ENCODE measurements around the gene CEBPG. TPM values are rescaled to one million over a fixed set of nuclear protein-coding genes. Genes with fewer than 3 reads are reported as not detected.
A peak's percentile ranks its signal among the peaks of the same experiment; 100 is the strongest.

Gene CEBPG
- total and polyA plus RNA-seq, 4 donors, result 8.6 to 32.2 (median 26.1) TPM

DNA sequence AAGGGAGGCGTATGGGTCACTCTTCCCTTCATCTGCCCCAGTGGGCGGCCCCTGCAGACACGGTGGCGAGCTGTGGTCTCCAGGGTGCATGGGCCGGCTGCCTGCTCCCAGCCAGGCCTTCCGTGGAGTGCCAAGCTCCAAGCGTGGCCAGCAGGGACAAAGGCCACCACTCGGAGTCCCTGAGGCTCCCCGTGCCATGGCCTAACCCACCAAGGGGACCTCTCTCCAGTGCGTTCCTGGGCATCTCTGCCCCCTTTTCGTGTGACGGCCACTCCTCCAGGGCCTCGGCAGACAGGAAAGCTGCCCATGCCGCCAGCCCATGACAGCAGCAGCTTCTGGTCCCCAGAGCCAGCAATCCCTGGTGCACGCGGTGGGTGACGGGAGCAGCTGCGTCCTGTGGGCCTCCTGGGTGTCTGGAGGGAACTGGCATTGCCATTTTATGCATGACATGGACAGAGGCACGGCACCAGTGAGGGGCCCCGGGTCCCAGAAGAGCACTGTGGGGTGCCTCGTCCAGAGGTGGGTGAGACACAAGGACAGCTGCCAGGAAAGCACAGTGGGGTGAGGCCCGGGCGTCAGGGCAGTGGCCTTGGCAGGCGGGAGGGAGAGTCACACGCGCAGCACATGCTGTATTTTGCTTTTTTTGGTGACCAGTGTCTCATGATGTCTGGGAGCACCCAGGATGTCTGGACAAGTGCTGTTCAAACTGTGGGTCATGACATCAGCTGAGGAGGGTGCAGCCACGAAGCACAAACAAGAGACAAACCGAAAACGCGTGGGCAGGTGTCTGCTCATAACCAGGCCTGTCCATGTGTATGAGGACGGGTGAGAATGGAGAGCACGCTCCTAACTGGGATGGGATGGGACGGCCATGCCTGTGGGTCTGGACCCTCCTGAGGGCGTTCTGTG is 32.3 kb downstream of the CEBPG start:
- WGBS, 2 donors, result 92 to 93% methylated on average over 34 of the region's 34 CpGs
- no peaks in the 10 kb centered on the region for H3K36me3 ChIP-seq (ENCODE audit: control insufficient read depth in 1 of 2, insufficient read depth in 2 of 2, low read length in 1 of 2)
- H3K4me3 ChIP-seq (ENCODE audit: low read length in 2 of 2), result no peak overlapping the region
- DNase-seq (peak; percentile 53 to 73), ATAC-seq (ENCODE audit: low FRiP score) (no peak)
- H3K4me1 ChIP-seq (ENCODE audit: control insufficient read depth in 1 of 2, insufficient read depth in 2 of 2, low read length in 2 of 2), result no peaks in the 10 kb centered on the region
- no peaks in the 10 kb centered on the region for H3K27me3 ChIP-seq (ENCODE audit: control insufficient read depth in 1 of 2, insufficient read depth in 2 of 2, low read length in 1 of 2)
- intact Hi-C loops (cut with DNase I), result loop anchor here (2.0 to 5.0 kb wide), 3 partner anchors 104 to 264 kb away; partner anchors contain the start of gene CEBPA (in 1 of the 2)
- H3K9me3 ChIP-seq (ENCODE audit: control insufficient read depth, low read length), result no peaks in the 10 kb centered on the region
- H3K27ac ChIP-seq (ENCODE audit: low read depth in 1 of 2, low read length in 2 of 2), result no peak overlapping the region

DNA sequence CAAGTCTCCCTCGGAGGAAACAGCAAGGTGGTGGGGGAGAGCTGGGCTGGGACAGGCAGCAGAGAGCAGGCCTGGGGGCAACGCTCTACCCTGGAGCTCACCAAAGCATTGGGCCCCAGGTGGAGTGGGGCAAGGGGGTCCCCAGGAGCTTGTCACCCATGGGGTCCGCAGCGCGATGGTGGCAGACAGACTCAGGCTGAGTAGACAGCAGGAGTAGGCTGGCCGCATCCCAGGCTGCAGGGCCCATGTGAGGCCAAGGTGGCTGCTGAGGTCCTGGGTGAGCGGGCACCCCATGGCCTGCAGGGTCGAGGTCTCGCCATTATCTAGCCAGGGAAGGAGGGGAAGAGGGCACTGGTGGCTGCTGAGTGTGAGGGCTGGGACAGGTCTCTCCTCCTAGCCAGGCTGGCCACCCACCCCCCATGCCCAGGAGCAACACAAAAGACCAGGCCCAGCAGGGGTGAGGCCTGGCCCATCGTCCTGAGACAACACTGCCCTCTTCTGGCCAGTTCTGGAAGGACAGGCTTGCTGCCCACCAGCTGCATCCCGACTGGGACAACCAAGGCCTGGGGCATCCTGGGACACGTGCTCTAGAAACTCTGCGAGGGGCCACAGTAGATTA is 33.1 kb downstream of the CEBPG start:
- no peaks in the 10 kb centered on the region for H3K9me3 ChIP-seq (ENCODE audit: control insufficient read depth, low read length)
- intact Hi-C loops (cut with DNase I), result loop anchor here (2.0 to 5.0 kb wide), 3 partner anchors 104 to 264 kb away; partner anchors contain the start of gene CEBPA (in 1 of the 2)
- H3K36me3 ChIP-seq (ENCODE audit: control insufficient read depth in 1 of 2, insufficient read depth in 2 of 2, low read length in 1 of 2), result no peaks in the 10 kb centered on the region
- no peaks in the 10 kb centered on the region for H3K27me3 ChIP-seq (ENCODE audit: control insufficient read depth in 1 of 2, insufficient read depth in 2 of 2, low read length in 1 of 2)
- peak; percentile 83 to 93 for DNase-seq
- 63 to 65% methylated on average over 13 of the region's 13 CpGs for WGBS, 2 donors
- peak; percentile 76 for ATAC-seq (ENCODE audit: low FRiP score)
- no peak overlapping the region for H3K4me3 ChIP-seq (ENCODE audit: low read length in 2 of 2)
- no peak overlapping the region for H3K27ac ChIP-seq (ENCODE audit: low read depth in 1 of 2, low read length in 2 of 2)
- H3K4me1 ChIP-seq (ENCODE audit: control insufficient read depth in 1 of 2, insufficient read depth in 2 of 2, low read length in 2 of 2), result no peaks in the 10 kb centered on the region

DNA sequence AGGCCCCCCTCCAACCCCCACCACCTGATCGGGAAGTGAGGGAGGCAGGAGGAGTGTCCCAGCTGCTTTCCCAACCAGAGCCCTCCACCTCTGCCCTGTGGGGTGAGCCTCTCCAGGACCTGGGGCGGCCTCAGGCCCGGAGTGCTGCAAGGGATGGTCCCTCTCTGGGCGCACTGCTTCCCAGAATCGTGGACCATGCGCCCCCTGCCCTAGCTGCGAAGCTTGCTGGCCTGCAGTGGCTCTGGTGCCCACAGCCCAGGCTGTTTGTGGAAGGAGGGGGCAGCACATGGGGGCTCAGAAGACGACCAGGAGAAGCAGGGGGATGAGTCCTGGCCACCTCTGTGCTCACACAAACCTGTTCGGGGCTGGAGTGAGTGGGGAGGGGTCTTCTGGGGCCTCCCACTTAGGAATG is 33.6 kb downstream of the CEBPG start:
- 50 to 56% methylated on average over 9 of the region's 9 CpGs for WGBS, 2 donors
- no peak for DNase-seq
- intact Hi-C loops (cut with DNase I), result loop anchor here (2.0 to 5.0 kb wide), 3 partner anchors 105 to 265 kb away; partner anchors contain the start of gene CEBPA (in 1 of the 2)
- no peaks in the 10 kb centered on the region for H3K36me3 ChIP-seq (ENCODE audit: control insufficient read depth in 1 of 2, insufficient read depth in 2 of 2, low read length in 1 of 2)
- no peak overlapping the region for H3K27ac ChIP-seq (ENCODE audit: low read depth in 1 of 2, low read length in 2 of 2)
- no peaks in the 10 kb centered on the region for H3K9me3 ChIP-seq (ENCODE audit: control insufficient read depth, low read length)
- no peak overlapping the region for H3K4me3 ChIP-seq (ENCODE audit: low read length in 2 of 2)
- H3K27me3 ChIP-seq (ENCODE audit: control insufficient read depth in 1 of 2, insufficient read depth in 2 of 2, low read length in 1 of 2), result no peaks in the 10 kb centered on the region
- no peak for ATAC-seq (ENCODE audit: low FRiP score)
- H3K4me1 ChIP-seq (ENCODE audit: control insufficient read depth in 1 of 2, insufficient read depth in 2 of 2, low read length in 2 of 2), result no peaks in the 10 kb centered on the region

DNA sequence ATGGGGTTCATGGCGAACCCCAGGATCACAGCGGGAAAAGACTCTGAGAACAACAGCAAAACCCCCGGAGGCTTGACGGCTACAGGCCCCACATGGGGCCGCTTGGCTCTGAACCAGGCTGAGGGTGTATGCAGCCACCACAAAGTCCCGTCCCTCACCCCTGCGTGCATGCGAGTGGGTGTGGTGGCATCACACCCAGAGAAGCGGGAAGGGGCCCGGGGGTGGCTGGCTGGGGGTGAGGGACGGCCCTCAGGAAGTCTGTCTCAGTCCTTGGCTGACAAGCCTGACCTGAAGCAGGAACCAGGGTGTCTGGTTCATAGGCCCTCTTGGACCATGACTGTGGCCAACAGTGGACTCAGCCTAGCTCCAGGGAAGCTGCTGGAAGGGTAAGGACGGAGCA is 34.2 kb downstream of the CEBPG start:
- H3K27ac ChIP-seq (ENCODE audit: low read depth in 1 of 2, low read length in 2 of 2), result no peak overlapping the region
- H3K27me3 ChIP-seq (ENCODE audit: control insufficient read depth in 1 of 2, insufficient read depth in 2 of 2, low read length in 1 of 2), result no peaks in the 10 kb centered on the region
- ATAC-seq (ENCODE audit: low FRiP score) (no peak), DNase-seq (peak; percentile 44 to 70)
- H3K4me3 ChIP-seq (ENCODE audit: low read length in 2 of 2), result no peak overlapping the region
- 91 to 92% methylated on average over 12 of the region's 12 CpGs for WGBS, 2 donors
- intact Hi-C loops (cut with DNase I), result loop anchor here (2.0 to 5.0 kb wide), 3 partner anchors 105 to 265 kb away; partner anchors contain the start of gene CEBPA (in 1 of the 2)
- H3K9me3 ChIP-seq (ENCODE audit: control insufficient read depth, low read length), result no peaks in the 10 kb centered on the region
- H3K36me3 ChIP-seq (ENCODE audit: control insufficient read depth in 1 of 2, insufficient read depth in 2 of 2, low read length in 1 of 2), result no peaks in the 10 kb centered on the region
- no peaks in the 10 kb centered on the region for H3K4me1 ChIP-seq (ENCODE audit: control insufficient read depth in 1 of 2, insufficient read depth in 2 of 2, low read length in 2 of 2)

DNA sequence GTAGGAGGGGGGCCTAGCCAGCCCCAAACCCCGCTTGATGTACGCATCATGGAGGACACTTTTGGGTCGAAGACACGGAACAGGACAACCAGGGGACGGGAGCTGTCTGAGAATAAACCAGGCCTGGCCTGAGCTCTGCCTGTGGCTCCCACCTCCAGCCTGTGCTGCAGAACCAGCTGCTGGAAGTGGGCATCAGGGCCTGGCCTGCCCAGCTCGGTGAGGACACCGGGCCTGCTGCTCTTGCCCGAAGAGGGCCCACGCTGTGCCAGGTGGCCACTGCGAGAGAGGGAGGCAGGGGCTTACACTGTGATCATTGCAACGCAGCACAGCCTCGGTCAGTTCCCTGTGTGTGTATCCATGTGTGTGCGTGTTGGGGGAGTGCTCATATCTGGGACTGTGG is 34.6 kb downstream of the CEBPG start:
- DNase-seq, result peak; percentile 32 to 60
- Histone ChIP-seq H3K9me3 (ENCODE audit: control insufficient read depth, low read length) (no peaks in the 10 kb centered on the region), H3K36me3 (ENCODE audit: control insufficient read depth in 1 of 2, insufficient read depth in 2 of 2, low read length in 1 of 2) (no peaks in the 10 kb centered on the region), H3K27me3 (ENCODE audit: control insufficient read depth in 1 of 2, insufficient read depth in 2 of 2, low read length in 1 of 2) (no peaks in the 10 kb centered on the region), H3K4me1 (ENCODE audit: control insufficient read depth in 1 of 2, insufficient read depth in 2 of 2, low read length in 2 of 2) (no peaks in the 10 kb centered on the region), H3K4me3 (ENCODE audit: low read length in 2 of 2) (no peak overlapping the region), H3K27ac (ENCODE audit: low read depth in 1 of 2, low read length in 2 of 2) (no peak overlapping the region)
- no peak for ATAC-seq (ENCODE audit: low FRiP score)
- intact Hi-C loops (cut with DNase I), result loop anchor here (5.0 kb wide), 2 partner anchors 106 to 266 kb away; partner anchors contain the start of gene CEBPA (in 1 of the 2)
- WGBS, 2 donors, result 81 to 86% methylated on average over 13 of the region's 13 CpGs

DNA sequence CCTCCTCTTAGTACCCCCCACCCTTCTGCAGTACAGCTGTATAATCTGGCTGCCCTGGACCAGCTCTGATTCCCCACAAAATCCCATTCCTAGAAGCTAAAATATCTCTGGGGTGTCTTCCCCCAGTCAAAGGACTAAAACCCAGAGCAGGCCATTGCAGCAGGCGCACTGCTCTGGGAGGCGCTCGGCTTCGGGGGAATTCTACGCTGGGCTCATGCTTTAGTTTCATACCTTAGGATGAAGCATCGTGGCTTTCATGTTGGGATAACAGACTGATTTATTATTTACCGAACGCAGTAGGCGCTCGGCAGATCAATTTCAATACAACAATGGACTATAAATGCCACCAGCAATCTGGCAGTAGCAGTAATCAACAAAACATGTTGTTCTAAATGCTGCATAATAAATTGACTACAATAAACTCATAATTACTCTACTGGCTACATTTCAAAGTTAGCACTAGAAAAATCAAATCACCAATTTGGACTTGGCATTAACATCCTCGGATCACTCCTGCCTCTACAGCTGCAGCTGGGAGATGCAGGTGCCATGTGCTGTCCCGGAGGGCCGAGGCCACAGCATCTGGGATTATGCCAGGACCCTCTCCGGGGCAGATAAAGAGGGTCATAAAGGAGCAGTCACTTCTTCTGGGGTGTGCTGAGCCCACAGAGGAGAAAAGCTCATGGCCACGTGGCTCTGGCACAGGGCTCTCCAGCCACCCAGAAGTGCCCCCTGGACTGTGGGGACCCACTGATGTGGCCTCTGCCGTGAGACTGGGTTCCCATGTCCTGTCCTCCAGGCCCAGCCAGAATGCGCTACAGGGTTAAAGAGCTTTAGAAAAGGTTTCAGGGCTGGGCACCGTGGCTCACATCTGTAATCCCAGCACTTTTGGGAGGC is 35.3 kb downstream of the CEBPG start:
- intact Hi-C loops (cut with DNase I), result loop anchor here (5.0 kb wide), 2 partner anchors 106 to 266 kb away; partner anchors contain the start of gene CEBPA (in 1 of the 2)
- H3K36me3 ChIP-seq (ENCODE audit: control insufficient read depth in 1 of 2, insufficient read depth in 2 of 2, low read length in 1 of 2), result no peaks in the 10 kb centered on the region
- WGBS, 2 donors, result 88 to 89% methylated on average over 17 to 18 of the region's 18 CpGs
- no peaks in the 10 kb centered on the region for H3K9me3 ChIP-seq (ENCODE audit: control insufficient read depth, low read length)
- no peaks in the 10 kb centered on the region for H3K27me3 ChIP-seq (ENCODE audit: control insufficient read depth in 1 of 2, insufficient read depth in 2 of 2, low read length in 1 of 2)
- H3K27ac ChIP-seq (ENCODE audit: low read depth in 1 of 2, low read length in 2 of 2), result no peak overlapping the region
- H3K4me3 ChIP-seq (ENCODE audit: low read length in 2 of 2), result no peak overlapping the region
- peak; percentile 33 to 62 for DNase-seq
- ATAC-seq (ENCODE audit: low FRiP score), result no peak
- no peaks in the 10 kb centered on the region for H3K4me1 ChIP-seq (ENCODE audit: control insufficient read depth in 1 of 2, insufficient read depth in 2 of 2, low read length in 2 of 2)

DNA sequence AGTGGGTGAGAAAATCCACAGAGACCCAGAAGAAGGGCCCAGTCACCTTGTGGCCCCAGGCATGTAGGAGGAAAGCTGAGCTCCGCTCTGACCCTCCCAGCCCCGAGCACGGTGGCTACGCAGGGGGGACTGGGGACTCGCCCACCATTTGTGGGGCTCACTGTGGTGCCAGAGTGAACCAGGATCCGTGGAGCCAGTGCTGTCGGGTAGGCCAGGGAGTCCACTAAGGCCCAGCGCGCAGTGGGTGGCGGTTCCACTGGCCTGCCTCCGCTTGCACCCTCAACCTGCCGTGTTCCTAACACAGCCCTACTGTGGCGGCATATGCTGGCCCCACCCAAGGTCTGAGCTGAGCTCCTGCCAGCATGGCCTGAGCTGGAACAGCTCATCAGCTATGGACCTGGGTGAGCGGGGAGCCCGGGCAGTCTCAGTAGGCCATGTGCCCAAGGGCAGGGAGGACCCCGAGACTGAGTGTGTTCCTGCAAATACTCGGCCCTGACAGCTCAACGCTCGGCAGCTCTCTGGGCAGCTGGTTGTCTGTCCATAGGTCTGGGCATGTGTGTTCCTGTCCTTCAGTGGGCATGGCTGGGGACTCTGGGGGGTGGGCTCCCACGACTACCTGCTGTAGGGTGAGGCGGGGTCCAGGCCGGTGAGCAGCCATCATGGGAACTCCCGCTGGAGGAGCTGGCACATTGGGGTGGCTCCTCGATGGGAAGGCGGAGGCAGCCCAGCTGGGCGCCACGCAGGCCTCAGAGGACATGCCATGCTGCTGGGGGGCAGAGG is 36.6 kb downstream of the CEBPG start:
- H3K4me3 ChIP-seq (ENCODE audit: low read length in 2 of 2), result no peak overlapping the region
- H3K36me3 ChIP-seq (ENCODE audit: control insufficient read depth in 1 of 2, insufficient read depth in 2 of 2, low read length in 1 of 2), result no peaks in the 10 kb centered on the region
- intact Hi-C loops (cut with DNase I), result loop anchor here (5.0 kb wide), 2 partner anchors 108 to 268 kb away; partner anchors contain the start of gene CEBPA (in 1 of the 2)
- WGBS, 2 donors, result 90 to 92% methylated on average over 21 to 27 of the region's 27 CpGs
- no peaks in the 10 kb centered on the region for H3K9me3 ChIP-seq (ENCODE audit: control insufficient read depth, low read length)
- H3K4me1 ChIP-seq (ENCODE audit: control insufficient read depth in 1 of 2, insufficient read depth in 2 of 2, low read length in 2 of 2), result no peaks in the 10 kb centered on the region
- no peak for ATAC-seq (ENCODE audit: low FRiP score)
- DNase-seq, result no peak
- no peak overlapping the region for H3K27ac ChIP-seq (ENCODE audit: low read depth in 1 of 2, low read length in 2 of 2)
- no peaks in the 10 kb centered on the region for H3K27me3 ChIP-seq (ENCODE audit: control insufficient read depth in 1 of 2, insufficient read depth in 2 of 2, low read length in 1 of 2)

Measured in aorta (tissue), 5 donors.